ENCODE data around the gene SERINC4. TPM values are rescaled to one million over a fixed set of nuclear protein-coding genes. Genes with fewer than 3 reads are reported as not detected.
A peak's percentile ranks its signal among the peaks of the same experiment; 100 is the strongest.

SERINC4 gene
- total and polyA plus RNA-seq, 9 of the 15 experiments (the other 6 are each of a cell fraction or from before 2014, with no cell fraction given): 0.14 to 0.86 (median 0.18) TPM; not detected in 2

- TF ChIP-seq ZBTB40 (IDR thresholded peaks at IDR 0.05) (peak; percentile 60; the same call in 1 of the 2 replicates), ZBTB40 (CRISPR knock-in tag; IDR thresholded peaks at IDR 0.05) (0 out of 2 replicates have a peak, but pooled peaks have one; percentile 23), SIN3A (IDR thresholded peaks at IDR 0.05; ENCODE audit: borderline replicate concordance in 2 of 2, control insufficient read depth in 1 of 2, low read depth in 2 of 2, low read length in 2 of 2) (peak; percentile 42 to 65; a peak in 2 of 4 replicates), FOXK2 (conservative IDR thresholded peaks at IDR 0.05 in 1 of 2, IDR thresholded peaks at IDR 0.05 in 1 of 2; ENCODE audit: low read depth in 2 of 2) (peak; percentile 44 to 87; a peak in 3 of 4 replicates), ZKSCAN3 (CRISPR knock-in tag; IDR thresholded peaks at IDR 0.05) (no peak), GTF2B (IDR thresholded peaks at IDR 0.05; ENCODE audit: extremely low read depth, insufficient read length) (peak; percentile 56), RBFOX2 (IDR thresholded peaks at IDR 0.05; ENCODE audit: low read depth, low read length) (peak; percentile 100), RBBP5 (IDR thresholded peaks at IDR 0.05; ENCODE audit: borderline replicate concordance, insufficient read depth, low read length, poor library complexity, severe bottlenecking) (peak; percentile 59), KDM5B (IDR thresholded peaks at IDR 0.05; ENCODE audit: insufficient replicate concordance, low read depth, low read length) (peak; percentile 59), SRSF1 (IDR thresholded peaks at IDR 0.05; ENCODE audit: low read depth, low read length) (no peak), ZNF699 (CRISPR knock-in tag; IDR thresholded peaks at IDR 0.05; ENCODE audit: insufficient replicate concordance) (no peak), HMGXB4 (CRISPR knock-in tag; IDR thresholded peaks at IDR 0.05) (no peak; the same call in 1 of the 2 replicates), NFIC (IDR thresholded peaks at IDR 0.05) (peak; percentile 57), FOS (IDR thresholded peaks at IDR 0.05; ENCODE audit: extremely low read depth, insufficient read length) (peak; percentile 40)
Measured at GRCh38 chr15:43791993-43792760, 7.8 kb downstream of the SERINC4 start, which contains the start of gene SERF2 (continued).
